ENCODE results near the gene SIVA1.

Gene SIVA1

DNA sequence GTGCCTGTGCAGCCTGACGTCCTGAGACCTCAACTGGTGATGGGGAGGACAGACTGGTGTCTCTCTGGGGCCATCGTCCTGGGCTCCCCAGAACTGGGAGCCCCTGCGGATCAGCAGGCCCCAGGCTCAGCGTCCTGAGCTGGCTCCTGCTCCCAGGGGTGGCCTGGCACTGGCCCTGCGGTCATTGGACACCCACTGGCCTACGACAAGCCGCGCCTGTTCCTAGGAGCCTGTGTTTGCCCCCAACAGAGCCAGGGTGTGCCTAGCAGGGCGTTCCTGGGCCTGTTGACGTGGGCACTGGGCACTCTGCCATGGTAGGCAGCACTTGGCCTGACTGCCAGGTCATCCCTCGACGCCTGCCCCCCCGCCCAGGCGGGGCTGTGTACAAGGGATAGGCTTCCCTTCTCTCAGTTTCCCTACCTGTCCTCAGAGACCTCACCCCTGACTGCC lies 20.6 kb upstream of the SIVA1 start:
- Histone ChIP-seq H3K27me3 (replicated peaks; ENCODE audit: insufficient read depth, low read length) (peaks cover 11% of the 10 kb centered on the region), H3K4me2 (ENCODE audit: low read depth, low read length) (no peak overlapping the region), H3K9ac (ENCODE audit: low read length) (no peak overlapping the region), H3K9me2 (replicated peaks; ENCODE audit: insufficient read depth, low read length) (no peaks in the 10 kb centered on the region), H3K36me3 (replicated peaks; ENCODE audit: insufficient read depth, low read length) (no peaks in the 10 kb centered on the region), H2AFZ (ENCODE audit: low read length) (no peak overlapping the region), H3K4me3 (ENCODE audit: low read length) (no peak overlapping the region), H3K79me2 (ENCODE audit: low read length) (no peaks in the 10 kb centered on the region), H3K27ac (ENCODE audit: low read length) (no peak overlapping the region), H4K20me1 (ENCODE audit: insufficient read depth, low read length) (no peaks in the 10 kb centered on the region), H3K9me3 (replicated peaks; ENCODE audit: insufficient read depth, low read length) (no peaks in the 10 kb centered on the region), H3K4me1 (ENCODE audit: low read length) (no peaks in the 10 kb centered on the region), H3F3A (ENCODE audit: insufficient read depth, low read length) (no peaks in the 10 kb centered on the region)
- TF ChIP-seq CTCF (IDR thresholded peaks at IDR 0.05; ENCODE audit: low read length) (no peak), EZH2 (optimal IDR thresholded peaks at IDR 0.05; ENCODE audit: low read depth, low read length) (no peak)
- DNase-seq, result no peak

GRCh38 chr14:104732931-104733681 lies 19.8 kb upstream of the SIVA1 start:
- Histone ChIP-seq H3K4me3 (ENCODE audit: low read length) (no peak overlapping the region), H3K9me2 (replicated peaks; ENCODE audit: insufficient read depth, low read length) (no peaks in the 10 kb centered on the region)
- no peak for TF ChIP-seq CTCF (IDR thresholded peaks at IDR 0.05; ENCODE audit: low read length)
- no peak for TF ChIP-seq EZH2 (optimal IDR thresholded peaks at IDR 0.05; ENCODE audit: low read depth, low read length)
- no peak for TF ChIP-seq EZH2phosphoT487 (IDR thresholded peaks at IDR 0.05; ENCODE audit: low read length)

DNA sequence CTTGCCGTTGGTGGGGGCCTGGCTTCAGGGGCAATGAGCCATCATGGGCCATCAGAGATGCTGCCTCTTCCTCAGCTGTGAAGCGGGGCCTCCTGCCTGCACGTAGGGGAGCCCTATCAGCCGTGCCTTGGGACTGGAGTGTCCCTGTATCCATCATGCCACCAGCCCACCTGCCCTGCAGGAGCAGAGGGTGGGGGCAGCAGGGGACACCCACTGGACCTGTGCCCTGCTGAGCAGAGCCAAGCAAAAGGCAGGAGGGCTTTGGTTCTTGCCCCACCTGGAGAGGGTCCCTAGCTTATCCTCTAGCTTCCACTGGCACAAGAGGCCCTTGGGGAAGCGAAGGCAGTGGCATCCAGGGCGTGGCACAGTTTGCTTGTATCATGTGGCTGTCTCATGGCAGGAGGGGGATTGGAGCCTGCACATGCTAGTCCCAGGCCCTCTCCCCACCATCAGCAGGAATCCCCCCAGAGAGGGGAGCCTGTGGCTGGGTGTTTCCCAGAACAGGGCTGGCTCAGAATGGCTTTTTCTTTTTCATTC lies 18.8 kb upstream of the SIVA1 start:
- no peak overlapping the region for H3K4me2 ChIP-seq (ENCODE audit: low read depth, low read length)
- H3K4me3 ChIP-seq (ENCODE audit: low read length), result no peak overlapping the region
- no peak overlapping the region for H3K9ac ChIP-seq (ENCODE audit: low read length)
- H4K20me1 ChIP-seq (ENCODE audit: insufficient read depth, low read length), result no peaks in the 10 kb centered on the region
- H3K27ac ChIP-seq (ENCODE audit: low read length), result no peak overlapping the region
- TF ChIP-seq CTCF (IDR thresholded peaks at IDR 0.05; ENCODE audit: low read length) (no peak), EZH2phosphoT487 (IDR thresholded peaks at IDR 0.05; ENCODE audit: low read length) (no peak), EZH2 (optimal IDR thresholded peaks at IDR 0.05; ENCODE audit: low read depth, low read length) (no peak)
- no peaks in the 10 kb centered on the region for H3K9me3 ChIP-seq (replicated peaks; ENCODE audit: insufficient read depth, low read length)
- no peaks in the 10 kb centered on the region for H3K4me1 ChIP-seq (ENCODE audit: low read length)
- no peak overlapping the region for H2AFZ ChIP-seq (ENCODE audit: low read length)
- DNase-seq, result no peak
- no peaks in the 10 kb centered on the region for H3K36me3 ChIP-seq (replicated peaks; ENCODE audit: insufficient read depth, low read length)
- H3F3A ChIP-seq (ENCODE audit: insufficient read depth, low read length), result no peaks in the 10 kb centered on the region
- peaks cover 17% of the 10 kb centered on the region for H3K27me3 ChIP-seq (replicated peaks; ENCODE audit: insufficient read depth, low read length)
- H3K79me2 ChIP-seq (ENCODE audit: low read length), result no peaks in the 10 kb centered on the region
- H3K9me2 ChIP-seq (replicated peaks; ENCODE audit: insufficient read depth, low read length), result no peaks in the 10 kb centered on the region

More at GRCh38 chr14:104732931-104733681, 19.8 kb upstream of the SIVA1 start:
- Histone ChIP-seq H3K79me2 (ENCODE audit: low read length) (no peaks in the 10 kb centered on the region), H3K9me3 (replicated peaks; ENCODE audit: insufficient read depth, low read length) (no peaks in the 10 kb centered on the region), H3K4me1 (ENCODE audit: low read length) (no peaks in the 10 kb centered on the region), H3K36me3 (replicated peaks; ENCODE audit: insufficient read depth, low read length) (no peaks in the 10 kb centered on the region), H3K9ac (ENCODE audit: low read length) (no peak overlapping the region), H3K27me3 (replicated peaks; ENCODE audit: insufficient read depth, low read length) (peaks cover 14% of the 10 kb centered on the region), H3K4me2 (ENCODE audit: low read depth, low read length) (no peak overlapping the region), H2AFZ (ENCODE audit: low read length) (no peak overlapping the region), H3K27ac (ENCODE audit: low read length) (no peak overlapping the region), H3F3A (ENCODE audit: insufficient read depth, low read length) (no peaks in the 10 kb centered on the region), H4K20me1 (ENCODE audit: insufficient read depth, low read length) (no peaks in the 10 kb centered on the region)
- DNase-seq, result no peak
